ENCODE results near the gene CRB1. TPM values are rescaled to one million over a fixed set of nuclear protein-coding genes. Genes with fewer than 3 reads are reported as not detected.

Gene CRB1
- polyA plus RNA-seq, 1 donor (not counting 4 experiments of a cell fraction or from before 2014, with no cell fraction given): 0.04 TPM

DNA sequence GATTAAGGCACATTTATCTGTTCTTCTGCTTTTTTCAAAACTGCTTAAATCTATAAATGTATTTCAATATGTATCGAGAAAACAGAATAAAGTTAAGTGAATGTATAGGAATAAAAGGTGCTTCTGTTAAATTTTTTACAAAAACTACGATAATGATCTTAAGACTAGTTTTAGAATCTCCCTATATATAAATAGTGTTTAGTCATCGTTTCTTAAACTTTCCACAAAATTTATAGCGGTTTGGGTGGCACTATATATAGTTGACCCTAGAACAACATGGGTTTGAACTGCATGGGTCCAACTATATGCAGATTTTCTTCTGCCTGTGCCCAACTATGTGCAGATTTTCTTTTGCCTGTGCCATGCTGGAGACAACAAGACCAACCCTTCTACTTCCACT, 125.7 kb downstream of the CRB1 start:
- Histone ChIP-seq H3K4me2 (ENCODE audit: control insufficient read depth, extremely low read depth, insufficient read depth, low read depth, low read length) (no peak overlapping the region), H3K9me1 (ENCODE audit: control insufficient read depth, extremely low read depth, insufficient read depth, low read length) (no peaks in the 10 kb centered on the region), H3K27me3 (ENCODE audit: control insufficient read depth, extremely low read depth, insufficient read depth, low read length) (no peaks in the 10 kb centered on the region), H3K9me3 (ENCODE audit: control insufficient read depth, low read depth, low read length) (no peaks in the 10 kb centered on the region), H3K79me2 (ENCODE audit: control insufficient read depth, insufficient read depth, low read length) (no peaks in the 10 kb centered on the region), H3K4me1 (ENCODE audit: control insufficient read depth, extremely low read depth, insufficient read depth, low read length) (no peaks in the 10 kb centered on the region), H3K27ac (ENCODE audit: control insufficient read depth, insufficient read depth, low read length) (no peak overlapping the region), H3K36me3 (ENCODE audit: control insufficient read depth in 2 of 2, extremely low read depth in 1 of 2, insufficient read depth in 2 of 2, low read length in 2 of 2) (no peaks in the 10 kb centered on the region), H3K9ac (ENCODE audit: control insufficient read depth, extremely low read depth, insufficient read depth, low read length) (no peak overlapping the region), H3K4me3 (ENCODE audit: control insufficient read depth in 2 of 3, extremely low read depth in 1 of 3, insufficient read depth in 2 of 3, low read depth in 1 of 3, low read length in 3 of 3) (no peak overlapping the region), H4K20me1 (ENCODE audit: control insufficient read depth, extremely low read depth, insufficient read depth, low read length) (no peaks in the 10 kb centered on the region), H2AFZ (ENCODE audit: control insufficient read depth, low read length) (no peak overlapping the region)
- FAIRE-seq (no peak), DNase-seq (ENCODE audit: low read depth, low spot score) (no peak)
- no peak for TF ChIP-seq EZH2 (IDR thresholded peaks at IDR 0.05; ENCODE audit: low read length)
- TF ChIP-seq, protein P1, sequence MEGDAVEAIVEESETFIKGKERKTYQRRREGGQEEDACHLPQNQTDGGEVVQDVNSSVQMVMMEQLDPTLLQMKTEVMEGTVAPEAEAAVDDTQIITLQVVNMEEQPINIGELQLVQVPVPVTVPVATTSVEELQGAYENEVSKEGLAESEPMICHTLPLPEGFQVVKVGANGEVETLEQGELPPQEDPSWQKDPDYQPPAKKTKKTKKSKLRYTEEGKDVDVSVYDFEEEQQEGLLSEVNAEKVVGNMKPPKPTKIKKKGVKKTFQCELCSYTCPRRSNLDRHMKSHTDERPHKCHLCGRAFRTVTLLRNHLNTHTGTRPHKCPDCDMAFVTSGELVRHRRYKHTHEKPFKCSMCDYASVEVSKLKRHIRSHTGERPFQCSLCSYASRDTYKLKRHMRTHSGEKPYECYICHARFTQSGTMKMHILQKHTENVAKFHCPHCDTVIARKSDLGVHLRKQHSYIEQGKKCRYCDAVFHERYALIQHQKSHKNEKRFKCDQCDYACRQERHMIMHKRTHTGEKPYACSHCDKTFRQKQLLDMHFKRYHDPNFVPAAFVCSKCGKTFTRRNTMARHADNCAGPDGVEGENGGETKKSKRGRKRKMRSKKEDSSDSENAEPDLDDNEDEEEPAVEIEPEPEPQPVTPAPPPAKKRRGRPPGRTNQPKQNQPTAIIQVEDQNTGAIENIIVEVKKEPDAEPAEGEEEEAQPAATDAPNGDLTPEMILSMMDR (optimal IDR thresholded peaks at IDR 0.05 in 1 of 3, IDR thresholded peaks at IDR 0.05 in 1 of 3, conservative IDR thresholded peaks at IDR 0.05 in 1 of 3; ENCODE audit: extremely low read depth in 1 of 3, insufficient read depth in 2 of 3, low read length in 3 of 3): no peak
- dilution Hi-C loops (cut with MboI; ENCODE audit: extremely low pct_ligation_motif_present, low sequenced_read_pairs): no loop called here

DNA sequence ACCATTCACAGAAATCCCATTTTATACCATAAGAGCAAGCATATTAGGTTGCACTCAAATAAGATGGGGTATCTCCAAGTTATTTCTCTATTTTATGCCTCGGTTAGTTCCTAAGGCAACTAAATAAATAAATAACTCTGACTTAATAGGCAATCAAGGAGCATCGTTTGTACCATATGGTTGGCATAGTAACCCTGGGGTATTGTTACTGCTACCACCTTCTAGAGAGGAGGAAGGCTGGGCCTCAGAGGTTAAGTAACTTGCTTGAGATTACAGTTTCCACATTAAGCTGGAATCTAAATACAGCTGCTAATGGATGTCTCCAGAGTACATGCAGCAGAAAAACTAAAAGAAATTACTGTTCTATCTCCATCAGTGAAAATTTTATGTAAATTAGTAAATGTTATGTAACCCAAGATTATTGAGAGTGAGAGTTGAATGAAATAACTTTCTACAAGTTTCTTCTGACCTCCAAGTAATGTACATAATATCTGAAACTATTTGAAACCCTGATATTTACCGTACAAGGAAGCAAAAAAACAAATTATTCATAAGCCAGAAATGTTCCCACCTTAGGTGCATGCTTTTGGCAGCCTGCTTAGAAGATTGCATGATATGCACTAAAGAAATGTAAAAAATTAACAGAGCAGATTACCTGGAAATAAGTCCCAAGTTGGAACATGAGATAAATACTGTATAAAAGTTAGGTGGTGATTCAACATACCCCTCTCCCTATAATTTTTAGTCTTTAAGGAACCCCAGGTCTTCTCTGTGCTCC, 127.0 kb downstream of the CRB1 start:
- no peaks in the 10 kb centered on the region for H4K20me1 ChIP-seq (ENCODE audit: control insufficient read depth, extremely low read depth, insufficient read depth, low read length)
- no peaks in the 10 kb centered on the region for H3K9me3 ChIP-seq (ENCODE audit: control insufficient read depth, low read depth, low read length)
- no peaks in the 10 kb centered on the region for H3K79me2 ChIP-seq (ENCODE audit: control insufficient read depth, insufficient read depth, low read length)
- TF ChIP-seq, protein P1 (optimal IDR thresholded peaks at IDR 0.05 in 1 of 3, IDR thresholded peaks at IDR 0.05 in 1 of 3, conservative IDR thresholded peaks at IDR 0.05 in 1 of 3; ENCODE audit: extremely low read depth in 1 of 3, insufficient read depth in 2 of 3, low read length in 3 of 3): no peak
- TF ChIP-seq EZH2 (IDR thresholded peaks at IDR 0.05; ENCODE audit: low read length): no peak
- no peaks in the 10 kb centered on the region for H3K36me3 ChIP-seq (ENCODE audit: control insufficient read depth in 2 of 2, extremely low read depth in 1 of 2, insufficient read depth in 2 of 2, low read length in 2 of 2)
- H3K4me3 ChIP-seq (ENCODE audit: control insufficient read depth in 2 of 3, extremely low read depth in 1 of 3, insufficient read depth in 2 of 3, low read depth in 1 of 3, low read length in 3 of 3): no peak overlapping the region
- FAIRE-seq (no peak), DNase-seq (ENCODE audit: low read depth, low spot score) (no peak)
- H3K27me3 ChIP-seq (ENCODE audit: control insufficient read depth, extremely low read depth, insufficient read depth, low read length): no peaks in the 10 kb centered on the region
- H3K27ac ChIP-seq (ENCODE audit: control insufficient read depth, insufficient read depth, low read length): no peak overlapping the region
- no peaks in the 10 kb centered on the region for H3K9me1 ChIP-seq (ENCODE audit: control insufficient read depth, extremely low read depth, insufficient read depth, low read length)
- no peak overlapping the region for H3K4me2 ChIP-seq (ENCODE audit: control insufficient read depth, extremely low read depth, insufficient read depth, low read depth, low read length)
- no peak overlapping the region for H2AFZ ChIP-seq (ENCODE audit: control insufficient read depth, low read length)
- dilution Hi-C loops (cut with MboI; ENCODE audit: extremely low pct_ligation_motif_present, low sequenced_read_pairs): no loop called here
- H3K4me1 ChIP-seq (ENCODE audit: control insufficient read depth, extremely low read depth, insufficient read depth, low read length): no peaks in the 10 kb centered on the region
- H3K9ac ChIP-seq (ENCODE audit: control insufficient read depth, extremely low read depth, insufficient read depth, low read length): no peak overlapping the region

Data from keratinocyte (primary cell).